HepG2 (cell line): Measurements from ENCODE around the gene DSTN. TPM values are rescaled to one million over a fixed set of nuclear protein-coding genes. Genes with fewer than 3 reads are reported as not detected.

Experiments used
- CSRNP1 ChIP-seq: sonication (generic); formaldehyde crosslinking; IDR thresholded peaks from 2 replicates; pipeline ENCODE4 v1.8.1; 2023; ENCODE audit warnings: mild to moderate bottlenecking, missing genetic modification reagents
- EZH2 ChIP-seq: conservative IDR thresholded peaks from 2 replicates; pipeline ENCODE4 v1.6.1; 2012; ENCODE audit warnings: mild to moderate bottlenecking, low read depth, low read length, moderate library complexity
- GATA4 ChIP-seq: sonication (generic); IDR thresholded peaks from 2 replicates; pipeline ENCODE4 v1.6.1; 2016; ENCODE audit warnings: antibody characterized with exemption, low read depth, borderline replicate concordance
- HMG20A ChIP-seq: IDR thresholded peaks from 2 replicates; pipeline ENCODE4 v1.6.1; 2016; ENCODE audit warnings: borderline replicate concordance
- HNF4A ChIP-seq: sonication (generic); formaldehyde crosslinking; IDR thresholded peaks from 2 replicates; pipeline ENCODE4 v1.4.0; 2020; ENCODE audit warnings: missing genetic modification reagents
- HNF4G ChIP-seq, 2 experiments: sonication (generic) in 1 of 2; formaldehyde crosslinking in 1 of 2; IDR thresholded peaks; 2 replicates each; pipeline versions ENCODE4 v1.4.0 to v1.6.1; 2011 to 2020; ENCODE audit warnings: borderline replicate concordance in 2 of 2, low read depth in 2 of 2, mild to moderate bottlenecking in 2 of 2, low read length in 1 of 2, missing genetic modification reagents in 1 of 2, moderate library complexity in 1 of 2
- HOXA9 ChIP-seq: sonication (generic); formaldehyde crosslinking; IDR thresholded peaks from 2 replicates; pipeline ENCODE4 v1.8.1; 2022; ENCODE audit warnings: missing genetic modification reagents, mild to moderate bottlenecking, moderate library complexity, borderline replicate concordance
- MAFG ChIP-seq: sonication (generic); formaldehyde crosslinking; IDR thresholded peaks from 2 replicates; pipeline ENCODE4 v1.5.1; 2020; ENCODE audit warnings: mild to moderate bottlenecking, missing genetic modification reagents
- PHF5A ChIP-seq: IDR thresholded peaks from one replicate; pipeline ENCODE4 v1.6.1; 2018; ENCODE audit warnings: low read depth, missing genetic modification reagents; ENCODE audit not compliant: unreplicated experiment
- PREB ChIP-seq: sonication (generic); formaldehyde crosslinking; IDR thresholded peaks from 2 replicates; pipeline ENCODE4 v1.4.0; 2020; ENCODE audit warnings: missing genetic modification reagents
- SOX5 ChIP-seq: IDR thresholded peaks from 2 replicates; pipeline ENCODE4 v1.6.1; 2016; ENCODE audit warnings: borderline replicate concordance
- TEAD2 ChIP-seq: sonication (generic); formaldehyde crosslinking; IDR thresholded peaks from 2 replicates; pipeline ENCODE4 v1.9.0; 2021; ENCODE audit warnings: missing genetic modification reagents
- TEAD3 ChIP-seq: optimal IDR thresholded peaks from 2 replicates; pipeline ENCODE3; 2016; ENCODE audit warnings: borderline replicate concordance
- ZBTB3 ChIP-seq: sonication (generic); formaldehyde crosslinking; IDR thresholded peaks from 2 replicates; pipeline ENCODE4 v1.4.0; 2020; ENCODE audit warnings: low read depth, mild to moderate bottlenecking, moderate library complexity, missing genetic modification reagents, borderline replicate concordance
- ZBTB46 ChIP-seq: sonication (generic); formaldehyde crosslinking; IDR thresholded peaks from 2 replicates; pipeline ENCODE4 v1.4.0; 2020; ENCODE audit warnings: mild to moderate bottlenecking, missing genetic modification reagents, borderline replicate concordance
- ZNF143 ChIP-seq: sonication (generic); formaldehyde crosslinking; IDR thresholded peaks from 2 replicates; pipeline ENCODE4 v1.4.0; 2020; ENCODE audit warnings: missing genetic modification reagents
- ZNF501 ChIP-seq: sonication (generic); formaldehyde crosslinking; IDR thresholded peaks from 2 replicates; pipeline ENCODE4 v1.5.1; 2020; ENCODE audit warnings: mild to moderate bottlenecking, moderate library complexity, missing genetic modification reagents
- ZNF569 ChIP-seq: sonication (generic); formaldehyde crosslinking; IDR thresholded peaks from 2 replicates; pipeline ENCODE4 v1.5.0; 2020; ENCODE audit warnings: mild to moderate bottlenecking, missing genetic modification reagents, moderate library complexity, borderline replicate concordance
- ZNF572 ChIP-seq: sonication (generic); formaldehyde crosslinking; IDR thresholded peaks from 2 replicates; pipeline ENCODE4 v1.5.1; 2020; ENCODE audit warnings: mild to moderate bottlenecking, missing genetic modification reagents
- polyA plus RNA-seq, 8 experiments: library from polyadenylated mRNA; depleted of rRNA in 3 of 8; stranded (reverse) in 7 of 8; unstranded in 1 of 8; fragments of >200 nt; fragmentation: Illumina TruSeq in 4 of 8; extraction: Trizol in 4 of 8; gene quantifications; 2 replicates each; pipeline versions ENCODE4 v1.2.1 to v1.2.3, GENCODE V29; 2011 to 2016; ENCODE audit warnings: low read depth in 4 of 8, missing spikeins in 1 of 8, mixed read lengths in 1 of 8; ENCODE audit not compliant: insufficient read depth in 1 of 8
- total RNA-seq, 5 experiments: library from RNA; depleted of rRNA; stranded (reverse); fragments of >200 nt; fragmentation: Illumina TruSeq; extraction: Trizol; gene quantifications; 2 replicates each; pipeline ENCODE4 v1.2.3, GENCODE V29; 2016; ENCODE audit warnings: low read depth in 1 of 5
- TF ChIP-seq, protein P1 (sequence below): sonication (generic); formaldehyde crosslinking; IDR thresholded peaks from 2 replicates; pipeline ENCODE4 v1.5.0; 2020; ENCODE audit warnings: mild to moderate bottlenecking, missing genetic modification reagents, borderline replicate concordance

The DSTN gene
- total and polyA plus RNA-seq, 2 of the 13 experiments (the other 11 are each of a cell fraction or from before 2014, with no cell fraction given) = 27.6 to 106 TPM

DNA sequence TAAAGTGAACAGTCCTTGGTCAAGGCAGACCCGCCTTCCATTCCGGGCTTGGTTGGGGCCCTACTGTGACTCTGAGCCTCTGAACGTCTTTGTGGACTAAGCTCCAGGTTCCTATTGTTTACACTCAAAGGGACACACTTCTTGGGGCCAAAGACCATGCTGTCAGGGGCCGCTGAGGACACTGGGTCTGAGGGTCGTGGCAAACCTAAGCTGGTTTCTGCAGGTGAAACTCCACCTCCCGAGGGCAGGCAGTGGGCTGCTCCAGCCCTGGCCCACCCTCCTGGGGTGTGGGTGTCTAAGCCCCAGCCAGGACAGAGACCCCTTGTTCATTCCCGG is 43.1 kb downstream of the DSTN start (continued):
- TF ChIP-seq ZBTB46 (no peak), HOXA9 (no peak), ZNF569 (CRISPR knock-in tag) (no peak), HNF4A (peak; percentile 72), PHF5A (CRISPR knock-in tag) (no peak), TEAD2 (CRISPR knock-in tag) (no peak), HNF4G (IDR thresholded peaks at IDR 0.05; ENCODE audit: borderline replicate concordance, low read depth, low read length) (no peak), HNF4G (CRISPR knock-in tag; IDR thresholded peaks at IDR 0.05; ENCODE audit: borderline replicate concordance, low read depth) (no peak), CSRNP1 (CRISPR knock-in tag) (0 out of 2 replicates have a peak, but pooled peaks have one; percentile 13), HMG20A (CRISPR knock-in tag) (no peak), MAFG (CRISPR knock-in tag) (no peak), ZNF572 (CRISPR knock-in tag) (peak; percentile 80; the same call in 1 of the 2 replicates), ZNF143 (CRISPR knock-in tag) (no peak), SOX5 (CRISPR knock-in tag) (0 out of 2 replicates have a peak, but pooled peaks have one; percentile 31), ZNF501 (CRISPR knock-in tag) (peak; percentile 82), TEAD3 (peak; percentile 36), EZH2 (no peak), ZBTB3 (CRISPR knock-in tag) (no peak), PREB (CRISPR knock-in tag) (no peak), GATA4 (0 out of 2 replicates have a peak, but pooled peaks have one; percentile 4)
- TF ChIP-seq, protein P1, sequence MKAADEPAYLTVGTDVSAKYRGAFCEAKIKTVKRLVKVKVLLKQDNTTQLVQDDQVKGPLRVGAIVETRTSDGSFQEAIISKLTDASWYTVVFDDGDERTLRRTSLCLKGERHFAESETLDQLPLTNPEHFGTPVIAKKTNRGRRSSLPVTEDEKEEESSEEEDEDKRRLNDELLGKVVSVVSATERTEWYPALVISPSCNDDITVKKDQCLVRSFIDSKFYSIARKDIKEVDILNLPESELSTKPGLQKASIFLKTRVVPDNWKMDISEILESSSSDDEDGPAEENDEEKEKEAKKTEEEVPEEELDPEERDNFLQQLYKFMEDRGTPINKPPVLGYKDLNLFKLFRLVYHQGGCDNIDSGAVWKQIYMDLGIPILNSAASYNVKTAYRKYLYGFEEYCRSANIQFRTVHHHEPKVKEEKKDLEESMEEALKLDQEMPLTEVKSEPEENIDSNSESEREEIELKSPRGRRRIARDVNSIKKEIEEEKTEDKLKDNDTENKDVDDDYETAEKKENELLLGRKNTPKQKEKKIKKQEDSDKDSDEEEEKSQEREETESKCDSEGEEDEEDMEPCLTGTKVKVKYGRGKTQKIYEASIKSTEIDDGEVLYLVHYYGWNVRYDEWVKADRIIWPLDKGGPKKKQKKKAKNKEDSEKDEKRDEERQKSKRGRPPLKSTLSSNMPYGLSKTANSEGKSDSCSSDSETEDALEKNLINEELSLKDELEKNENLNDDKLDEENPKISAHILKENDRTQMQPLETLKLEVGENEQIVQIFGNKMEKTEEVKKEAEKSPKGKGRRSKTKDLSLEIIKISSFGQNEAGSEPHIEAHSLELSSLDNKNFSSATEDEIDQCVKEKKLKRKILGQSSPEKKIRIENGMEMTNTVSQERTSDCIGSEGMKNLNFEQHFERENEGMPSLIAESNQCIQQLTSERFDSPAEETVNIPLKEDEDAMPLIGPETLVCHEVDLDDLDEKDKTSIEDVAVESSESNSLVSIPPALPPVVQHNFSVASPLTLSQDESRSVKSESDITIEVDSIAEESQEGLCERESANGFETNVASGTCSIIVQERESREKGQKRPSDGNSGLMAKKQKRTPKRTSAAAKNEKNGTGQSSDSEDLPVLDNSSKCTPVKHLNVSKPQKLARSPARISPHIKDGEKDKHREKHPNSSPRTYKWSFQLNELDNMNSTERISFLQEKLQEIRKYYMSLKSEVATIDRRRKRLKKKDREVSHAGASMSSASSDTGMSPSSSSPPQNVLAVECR = no peak; the same call in 1 of the 2 replicates
